Sigmoid colon (tissue), 7 donors: Measurements from ENCODE around the gene GRID2. TPM values are rescaled to one million over a fixed set of nuclear protein-coding genes. Genes with fewer than 3 reads are reported as not detected.

ENCODE experiments used
- DNase-seq: peaks from one replicate; pipeline ENCODE4 v3.0.0-alpha.2; 2019
- H3K27ac ChIP-seq, 4 donors: fragments of 200-600 bp; sonication (generic); one replicate each; pipeline ENCODE4 v1.5.1; 2016 to 2019; ENCODE audit warnings: mild to moderate bottlenecking in 1 of 4
- H3K27me3 ChIP-seq, 3 donors: fragments of 200-600 bp; sonication (generic); one replicate each; pipeline ENCODE4 v1.5.1; 2019; ENCODE audit warnings: mild to moderate bottlenecking in 1 of 3
- H3K36me3 ChIP-seq, 4 donors: fragments of 200-600 bp; sonication (generic); one replicate each; pipeline ENCODE4 v1.5.1; 2016 to 2019
- H3K4me1 ChIP-seq, 4 donors: fragments of 200-600 bp; sonication (generic); one replicate each; pipeline ENCODE4 v1.5.1; 2017 to 2019
- H3K4me3 ChIP-seq, 4 donors: fragments of 200-600 bp; sonication (generic); one replicate each; pipeline ENCODE4 v1.5.1; 2017 to 2019; ENCODE audit warnings: mild to moderate bottlenecking in 2 of 4, moderate library complexity in 1 of 4
- H3K9me3 ChIP-seq, 4 donors: fragments of 200-600 bp in 3 of 4; sonication (generic) in 3 of 4; one replicate each; pipeline versions ENCODE4 v1.5.1 to v1.6.1; 2013 to 2019
- CTCF ChIP-seq, 4 experiments: fragments of 450-650 bp in 3 of 4; fragments of 200-600 bp in 1 of 4; IDR thresholded peaks; one replicate each; pipeline ENCODE4 v1.5.1; 2016 to 2019; ENCODE audit warnings: antibody characterized with exemption in 4 of 4, mild to moderate bottlenecking in 3 of 4, moderate library complexity in 2 of 4
- EP300 ChIP-seq, 4 donors: sonication (generic); formaldehyde crosslinking; IDR thresholded peaks; one replicate each; pipeline ENCODE4 v1.6.1; 2017; ENCODE audit warnings: antibody characterized with exemption in 4 of 4
- POLR2A ChIP-seq, 2 donors: fragments of 450-650 bp; IDR thresholded peaks; one replicate each; pipeline ENCODE4 v1.6.1; 2016; ENCODE audit warnings: antibody characterized with exemption in 2 of 2, mild to moderate bottlenecking in 2 of 2, moderate library complexity in 2 of 2
- POLR2AphosphoS5 ChIP-seq, 4 donors: sonication (generic); formaldehyde crosslinking; IDR thresholded peaks; one replicate each; pipeline ENCODE4 v1.6.1; 2017; ENCODE audit warnings: antibody characterized with exemption in 4 of 4
- WGBS, 2 donors: extraction: QIAGEN DNeasy Blood & Tissue Kit; methylation state at CpG; one replicate each; pipeline ENCODE4 v1.1.7; 2013; 5-methylcytosine and 5-hydroxymethylcytosine counted together
- intact Hi-C: fragments of 100-400 bp; cut with DNase I; formaldehyde crosslinking; loops from one replicate; pipeline ENCODE4 v1.15.1; 2023
- polyA plus RNA-seq, 3 donors: library from polyadenylated mRNA; stranded (reverse); fragments of 200-250 nt; gene quantifications; one replicate each; pipeline ENCODE4 v1.2.3, GENCODE V29; 2013
- total RNA-seq, 4 donors: library from RNA; depleted of rRNA; stranded (reverse); fragments of >200 nt; gene quantifications; one replicate each; pipeline ENCODE4 v1.1.0, GENCODE V29; 2016
- donor health status: healthy with polysubstance abuse.
- donor health status: Bipolar disorder and iron deficiency.
- donor health status: healthy.

GRID2 gene
- total and polyA plus RNA-seq, 7 donors: 0.04 to 1.9 (median 0.28) TPM; not detected in 2

- TF ChIP-seq POLR2AphosphoS5 (IDR thresholded peaks at IDR 0.05) (no peak), CTCF (IDR thresholded peaks at IDR 0.05) (no peak), EP300 (IDR thresholded peaks at IDR 0.05) (no peak), POLR2A (IDR thresholded peaks at IDR 0.05) (no peak)
- H3K4me3 ChIP-seq: no peak overlapping the region
- H3K27me3 ChIP-seq: no peaks in the 10 kb centered on the region
- peaks cover 0 to 2% (median 0%) of the 10 kb centered on the region in 4 donors for H3K9me3 ChIP-seq
- intact Hi-C loops: no loop called here
- no peaks in the 10 kb centered on the region for H3K4me1 ChIP-seq
- H3K27ac ChIP-seq: no peak overlapping the region
- H3K36me3 ChIP-seq: no peaks in the 10 kb centered on the region
- 15 to 67% methylated on average over 1 of the region's 1 CpG for WGBS, 2 donors
- no peak for DNase-seq
Observed at GRCh38 chr4:93186846-93187245, 883.1 kb downstream of the GRID2 start.

- Histone ChIP-seq H3K27me3 (no peaks in the 10 kb centered on the region), H3K27ac (no peak overlapping the region), H3K4me1 (no peaks in the 10 kb centered on the region), H3K36me3 (no peaks in the 10 kb centered on the region), H3K4me3 (no peak overlapping the region), H3K9me3 (peaks cover 0 to 2% (median 0%) of the 10 kb centered on the region in 4 donors)
- TF ChIP-seq POLR2AphosphoS5 (IDR thresholded peaks at IDR 0.05): no peak
- TF ChIP-seq POLR2A (IDR thresholded peaks at IDR 0.05): no peak
- no peak for TF ChIP-seq EP300 (IDR thresholded peaks at IDR 0.05)
- TF ChIP-seq CTCF (IDR thresholded peaks at IDR 0.05): no peak
- intact Hi-C loops: no loop called here
- DNase-seq: no peak
- WGBS, 2 donors: 83 to 85% methylated on average over 4 of the region's 4 CpGs
Observed at GRCh38 chr4:93187466-93187865, 883.7 kb downstream of the GRID2 start.

- Histone ChIP-seq H3K9me3 (peaks cover 0 to 2% (median 0%) of the 10 kb centered on the region in 4 donors), H3K36me3 (no peaks in the 10 kb centered on the region), H3K27ac (no peak overlapping the region), H3K4me1 (no peaks in the 10 kb centered on the region), H3K4me3 (no peak overlapping the region), H3K27me3 (no peaks in the 10 kb centered on the region)
- TF ChIP-seq EP300 (IDR thresholded peaks at IDR 0.05) (no peak), POLR2AphosphoS5 (IDR thresholded peaks at IDR 0.05) (no peak), CTCF (IDR thresholded peaks at IDR 0.05) (no peak), POLR2A (IDR thresholded peaks at IDR 0.05) (no peak)
- DNase-seq: no peak
- 91 to 94% methylated on average over 4 of the region's 4 CpGs for WGBS, 2 donors
- intact Hi-C loops: no loop called here
Observed at GRCh38 chr4:93187892-93188291, 884.1 kb downstream of the GRID2 start.

GRCh38 chr4:93199492-93199891 lies 895.7 kb downstream of the GRID2 start:
- intact Hi-C loops: no loop called here
- H3K9me3 ChIP-seq: no peaks in the 10 kb centered on the region
- TF ChIP-seq POLR2AphosphoS5 (IDR thresholded peaks at IDR 0.05) (no peak), CTCF (IDR thresholded peaks at IDR 0.05) (peak in 2 of 4 experiments; percentile 9 to 23)
- 40 to 51% methylated on average over 2 of the region's 2 CpGs for WGBS, 2 donors
- no peak overlapping the region for H3K4me3 ChIP-seq
- no peaks in the 10 kb centered on the region for H3K36me3 ChIP-seq
- no peak overlapping the region for H3K27ac ChIP-seq
- no peak for DNase-seq
- H3K4me1 ChIP-seq: no peaks in the 10 kb centered on the region
- no peaks in the 10 kb centered on the region for H3K27me3 ChIP-seq

GRCh38 chr4:93201471-93202096 lies 897.8 kb downstream of the GRID2 start:
- Histone ChIP-seq H3K36me3 (no peaks in the 10 kb centered on the region), H3K9me3 (no peaks in the 10 kb centered on the region), H3K4me1 (no peaks in the 10 kb centered on the region), H3K4me3 (no peak overlapping the region), H3K27ac (no peak overlapping the region), H3K27me3 (no peaks in the 10 kb centered on the region)
- TF ChIP-seq POLR2A (IDR thresholded peaks at IDR 0.05) (no peak), CTCF (IDR thresholded peaks at IDR 0.05) (no peak), EP300 (IDR thresholded peaks at IDR 0.05) (no peak), POLR2AphosphoS5 (IDR thresholded peaks at IDR 0.05) (no peak)
- DNase-seq: no peak
- intact Hi-C loops: no loop called here
- WGBS, 2 donors: 46 to 52% methylated on average over 4 of the region's 4 CpGs
